ENCODE measurements around the gene KIF17. TPM values are rescaled to one million over a fixed set of nuclear protein-coding genes. Genes with fewer than 3 reads are reported as not detected.

The KIF17 gene
- total RNA-seq, 2 donors from 2014 or later, result 0.31 to 1.6 TPM

DNA sequence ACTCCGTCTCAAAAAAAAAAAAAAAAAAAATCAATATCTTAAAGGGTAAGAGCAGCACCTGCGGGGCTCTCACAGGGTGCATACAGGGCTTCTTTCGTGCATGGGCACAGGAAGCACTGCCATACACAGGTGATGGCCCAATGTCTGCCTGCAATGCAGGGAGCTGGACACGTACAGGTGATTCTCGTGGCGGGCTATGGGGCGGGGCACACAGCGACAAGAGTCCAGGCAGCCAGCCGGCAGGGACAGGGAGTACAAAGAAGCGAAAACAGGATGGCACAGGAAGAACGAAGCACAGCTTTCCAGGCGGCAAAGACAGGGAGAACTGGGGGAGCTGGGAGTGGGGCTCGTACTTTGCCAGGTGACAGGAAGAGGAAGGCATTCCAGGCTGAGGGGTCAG lies 1.6 kb downstream of the KIF17 start:
- intact Hi-C loops (cut with DNase I, micrococcal nuclease), result no loop called here
- ATAC-seq (peak; percentile 42), DNase-seq (no peak)

- intact Hi-C loops (cut with DNase I, micrococcal nuclease), result no loop called here
- ATAC-seq, result no peak
- DNase-seq, result no peak
Observed at GRCh38 chr1:20715406-20715805, 2.4 kb downstream of the KIF17 start.

DNA sequence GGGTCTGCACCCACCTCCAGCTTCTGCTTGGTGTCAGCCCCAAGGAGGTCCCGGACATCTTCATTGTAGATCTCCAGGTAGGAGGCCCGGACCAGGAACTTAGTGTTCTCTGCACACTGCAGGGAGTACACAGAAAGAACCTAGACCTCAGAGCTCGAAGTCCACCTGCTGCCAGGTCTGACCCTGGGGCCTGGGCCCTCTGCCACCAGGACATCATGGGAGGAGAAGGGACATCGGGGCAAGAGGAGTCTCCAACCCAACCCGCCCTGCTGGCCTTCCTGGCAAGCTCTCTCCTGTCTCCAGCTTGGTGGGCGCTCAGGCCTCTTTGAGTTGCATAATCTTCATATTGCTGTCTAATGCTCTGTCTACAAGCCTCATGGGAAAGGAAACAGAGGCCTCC lies 4.4 kb downstream of the KIF17 start:
- DNase-seq, result no peak

DNA sequence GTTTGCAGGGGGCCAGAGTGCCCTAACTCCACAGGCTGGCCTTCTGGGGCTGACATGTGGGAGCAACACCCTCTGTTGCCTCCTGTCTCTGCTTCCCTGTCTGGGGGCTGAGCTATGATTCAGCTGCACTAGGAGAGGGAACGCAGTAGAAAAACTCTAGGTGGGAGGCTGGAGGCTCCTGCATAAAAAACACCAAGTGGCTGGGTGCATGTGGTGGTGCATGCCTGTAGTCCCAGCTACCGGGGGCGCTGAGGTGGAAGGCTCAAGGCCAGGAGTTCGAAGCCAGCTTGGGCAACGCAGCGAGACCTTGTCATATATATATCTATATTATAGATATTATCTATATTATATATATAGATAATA lies 5.6 kb downstream of the KIF17 start:
- ATAC-seq, result no peak
- no peak for DNase-seq
- intact Hi-C loops (cut with DNase I, micrococcal nuclease), result no loop called here

More for the DNA sequence above, 4.4 kb downstream of the KIF17 start:
- no peak for ATAC-seq
- intact Hi-C loops (cut with DNase I, micrococcal nuclease), result no loop called here

- ATAC-seq (no peak), DNase-seq (no peak)
- intact Hi-C loops (cut with DNase I, micrococcal nuclease), result no loop called here
Observed at GRCh38 chr1:20711285-20712214, 6.3 kb downstream of the KIF17 start.

GRCh38 chr1:20710469-20711284 lies 7.1 kb downstream of the KIF17 start:
- intact Hi-C loops (cut with DNase I, micrococcal nuclease), result no loop called here
- DNase-seq (no peak), ATAC-seq (no peak)

GRCh38 chr1:20709868-20710267 lies 7.9 kb downstream of the KIF17 start:
- no peak for ATAC-seq
- DNase-seq, result no peak
- intact Hi-C loops (cut with DNase I, micrococcal nuclease), result no loop called here

DNA sequence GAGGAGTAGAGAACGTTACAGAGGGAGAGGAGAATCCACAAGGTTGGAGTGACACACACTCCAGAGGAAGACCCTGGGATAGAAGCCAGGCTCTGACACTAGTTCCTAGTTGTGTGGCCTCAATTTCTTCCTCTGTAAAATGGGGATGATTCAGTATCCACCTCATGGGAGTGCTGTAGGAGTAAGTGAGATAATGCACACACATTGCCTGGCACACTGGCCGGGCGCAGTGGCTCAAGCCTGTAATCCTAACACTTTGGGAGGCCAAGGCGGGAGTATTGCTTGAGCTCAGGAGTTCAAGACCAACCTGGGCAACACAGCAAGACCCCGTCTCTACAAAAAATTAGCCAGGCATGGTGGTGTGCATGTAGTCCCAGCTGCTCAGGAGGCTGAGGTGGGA lies 8.9 kb downstream of the KIF17 start:
- DNase-seq (no peak), ATAC-seq (no peak)
- intact Hi-C loops (cut with DNase I, micrococcal nuclease), result no loop called here

- intact Hi-C loops (cut with DNase I, micrococcal nuclease), result no loop called here
- ATAC-seq (no peak), DNase-seq (no peak)
Observed at GRCh38 chr1:20708057-20708456, 9.8 kb downstream of the KIF17 start.

- intact Hi-C loops (cut with DNase I, micrococcal nuclease), result no loop called here
- no peak for ATAC-seq
- DNase-seq, result no peak
Observed at GRCh38 chr1:20706841-20707240, 11.0 kb downstream of the KIF17 start.

GRCh38 chr1:20705203-20705755 lies 12.5 kb downstream of the KIF17 start:
- ATAC-seq (no peak), DNase-seq (no peak)
- intact Hi-C loops (cut with DNase I, micrococcal nuclease), result no loop called here

DNA sequence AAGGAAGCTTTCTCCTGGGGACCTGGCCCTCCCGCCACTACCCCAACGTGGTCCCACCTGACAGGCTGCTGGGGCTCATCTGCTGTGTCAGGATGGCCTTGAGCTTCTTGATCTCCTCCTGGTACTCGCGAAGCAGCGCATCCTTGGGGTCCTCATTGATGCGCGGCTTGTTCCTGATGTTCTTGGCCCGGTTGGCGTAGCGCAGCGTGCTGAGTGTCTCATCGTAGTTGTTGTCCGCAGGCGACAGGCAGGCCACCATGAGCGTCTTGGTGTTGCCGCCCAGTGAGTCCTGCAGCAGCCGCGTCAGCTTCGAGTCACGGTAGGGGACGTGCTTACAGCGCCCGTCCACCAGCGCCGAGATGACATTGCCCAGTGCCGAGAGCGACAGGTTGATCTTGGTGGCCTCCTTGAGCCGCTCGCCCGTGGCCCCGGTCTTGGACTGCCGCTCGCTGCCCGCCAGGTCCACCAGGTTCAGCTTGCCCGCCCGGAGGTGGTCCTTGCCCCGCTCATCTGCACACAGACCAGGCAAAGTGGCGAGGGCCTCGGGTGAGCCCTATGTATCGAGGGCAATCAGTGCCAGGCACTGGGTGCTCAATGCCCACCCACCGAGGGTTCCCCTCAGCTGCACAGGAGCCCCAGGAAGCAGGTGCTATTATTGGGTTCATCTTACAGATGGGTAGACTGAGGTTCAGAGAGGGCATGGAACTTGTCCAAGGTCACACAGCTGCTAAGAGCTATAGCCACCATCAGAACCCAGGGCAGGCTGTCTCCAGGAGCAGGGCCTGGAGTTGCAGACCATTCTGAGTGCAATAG lies 13.2 kb downstream of the KIF17 start:
- DNase-seq (no peak), ATAC-seq (no peak)
- intact Hi-C loops (cut with DNase I, micrococcal nuclease), result no loop called here

GRCh38 chr1:20703124-20703756 lies 14.6 kb downstream of the KIF17 start:
- DNase-seq, result no peak
- intact Hi-C loops (cut with DNase I, micrococcal nuclease), result no loop called here
- no peak for ATAC-seq

- ATAC-seq (no peak), DNase-seq (no peak)
- intact Hi-C loops (cut with DNase I, micrococcal nuclease), result no loop called here
Observed at GRCh38 chr1:20702416-20702815, 15.4 kb downstream of the KIF17 start.

- no peak for ATAC-seq
- DNase-seq, result no peak
- intact Hi-C loops (cut with DNase I, micrococcal nuclease), result no loop called here
Observed at GRCh38 chr1:20701847-20702246, 16.0 kb downstream of the KIF17 start.

- no peak for DNase-seq
- intact Hi-C loops (cut with DNase I, micrococcal nuclease), result no loop called here
- ATAC-seq, result no peak
Observed at GRCh38 chr1:20701446-20701845, 16.4 kb downstream of the KIF17 start.

- intact Hi-C loops (cut with DNase I, micrococcal nuclease), result no loop called here
- ATAC-seq (no peak), DNase-seq (no peak)
Observed at GRCh38 chr1:20700636-20701215, 17.1 kb downstream of the KIF17 start.

GRCh38 chr1:20699558-20699957 lies 18.2 kb downstream of the KIF17 start:
- no peak for ATAC-seq
- intact Hi-C loops (cut with DNase I, micrococcal nuclease), result loop anchor here (5.0 kb wide), 2 partner anchors 493 to 498 kb away; no protein-coding TSS in a partner anchor
- DNase-seq, result no peak

Measured in left colon (tissue), 2 donors.